Measurements from ENCODE around the gene KCNAB1.
A peak's percentile ranks its signal among the peaks of the same experiment; 100 is the strongest.

The KCNAB1 gene

DNA sequence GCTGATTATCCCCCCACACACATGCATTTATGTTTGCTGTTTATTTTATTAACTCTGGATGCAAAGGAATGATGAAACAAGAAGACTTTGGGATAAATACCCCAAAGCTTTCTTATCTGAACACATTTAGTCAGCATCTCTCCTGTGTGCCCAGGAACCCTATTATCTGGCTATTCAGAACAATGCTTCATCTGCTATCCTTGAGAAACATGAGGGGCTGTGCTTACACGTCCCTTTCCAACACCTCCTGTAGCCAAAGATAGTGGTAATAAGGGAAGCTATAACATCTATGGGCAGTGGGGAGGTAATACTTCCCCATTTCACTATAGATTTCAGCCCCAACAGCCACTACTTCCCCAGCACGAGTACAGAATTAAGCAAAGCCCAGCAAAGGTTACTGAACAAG is 339.8 kb downstream of the KCNAB1 start:
- DNase-seq (ENCODE audit: low spot score) = no peak

- DNase-seq (ENCODE audit: low spot score) = no peak
Observed at GRCh38 chr3:156461889-156462288, 341.5 kb downstream of the KCNAB1 start.

- DNase-seq (ENCODE audit: low spot score) = no peak
Observed at GRCh38 chr3:156463123-156463522, 342.7 kb downstream of the KCNAB1 start.

DNA sequence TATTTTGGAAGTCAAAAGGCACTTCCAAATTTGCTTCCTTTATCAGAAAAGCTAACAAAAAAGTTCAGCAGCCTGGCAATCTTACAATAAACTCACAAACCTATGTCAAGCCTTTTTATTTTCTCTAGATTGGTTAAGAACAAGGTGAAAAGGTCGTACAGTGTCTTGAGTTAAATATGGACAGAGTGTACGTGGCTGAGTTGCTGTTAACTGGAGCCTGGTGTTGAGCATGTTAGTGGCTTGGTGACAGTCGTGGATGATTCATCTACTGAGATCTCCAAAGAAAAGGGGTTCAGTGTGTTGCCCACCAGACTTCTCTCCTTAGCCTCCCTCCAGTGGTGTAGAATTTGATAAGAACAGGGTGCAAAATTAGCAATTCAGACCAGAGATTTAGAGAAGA is 344.8 kb downstream of the KCNAB1 start:
- no peak for DNase-seq (ENCODE audit: low spot score)

GRCh38 chr3:156469456-156469855 is 349.1 kb downstream of the KCNAB1 start:
- no peak for DNase-seq (ENCODE audit: low spot score)

DNA sequence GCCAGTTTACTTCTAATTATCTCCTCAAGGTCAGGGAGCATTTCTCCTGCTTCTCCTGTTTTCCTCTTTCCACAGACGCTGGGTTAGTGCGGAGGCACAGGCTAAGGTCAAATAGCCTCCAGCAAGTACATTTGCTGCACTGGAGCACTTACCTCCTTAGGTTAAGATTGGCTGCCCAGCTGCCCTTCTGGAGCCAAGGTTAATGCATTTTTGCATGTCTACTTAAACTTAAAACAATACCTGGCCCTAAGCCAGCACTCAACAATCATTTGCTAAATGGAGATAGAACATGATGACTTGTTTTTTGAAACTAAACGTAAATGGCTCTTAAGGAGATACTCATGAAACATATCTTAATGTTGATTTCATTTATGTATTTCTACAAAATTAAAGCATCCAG is 351.1 kb downstream of the KCNAB1 start:
- no peak for DNase-seq (ENCODE audit: low spot score)

DNA sequence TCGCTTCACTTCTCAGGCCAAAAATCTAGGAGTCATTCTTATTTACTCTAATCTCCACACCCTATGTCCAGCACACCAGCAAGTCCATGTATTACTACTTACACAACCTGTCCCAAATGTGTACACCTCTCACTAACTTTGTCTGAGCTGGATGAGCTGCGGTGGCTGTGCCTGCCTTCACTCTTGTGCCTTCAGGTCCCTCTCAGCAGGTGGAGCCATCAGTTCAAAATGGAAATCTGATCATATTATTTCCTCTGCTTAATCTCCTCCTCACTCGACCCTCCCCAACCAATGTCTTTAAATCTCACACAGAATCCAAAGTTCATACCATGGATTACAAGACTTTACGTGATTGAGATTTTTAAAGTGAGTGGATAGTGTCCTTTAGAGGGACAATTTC is 351.8 kb downstream of the KCNAB1 start:
- DNase-seq (ENCODE audit: low spot score) = no peak

- no peak for DNase-seq (ENCODE audit: low spot score)
Observed at GRCh38 chr3:156472684-156473083, 352.3 kb downstream of the KCNAB1 start.

GRCh38 chr3:156473341-156473740 is 353.0 kb downstream of the KCNAB1 start:
- no peak for DNase-seq (ENCODE audit: low spot score)

- no peak for DNase-seq (ENCODE audit: low spot score)
Observed at GRCh38 chr3:156474560-156475389, 354.4 kb downstream of the KCNAB1 start.

- DNase-seq (ENCODE audit: low spot score) = peak; percentile 83
Observed at GRCh38 chr3:156477323-156477722, 356.9 kb downstream of the KCNAB1 start.

DNA sequence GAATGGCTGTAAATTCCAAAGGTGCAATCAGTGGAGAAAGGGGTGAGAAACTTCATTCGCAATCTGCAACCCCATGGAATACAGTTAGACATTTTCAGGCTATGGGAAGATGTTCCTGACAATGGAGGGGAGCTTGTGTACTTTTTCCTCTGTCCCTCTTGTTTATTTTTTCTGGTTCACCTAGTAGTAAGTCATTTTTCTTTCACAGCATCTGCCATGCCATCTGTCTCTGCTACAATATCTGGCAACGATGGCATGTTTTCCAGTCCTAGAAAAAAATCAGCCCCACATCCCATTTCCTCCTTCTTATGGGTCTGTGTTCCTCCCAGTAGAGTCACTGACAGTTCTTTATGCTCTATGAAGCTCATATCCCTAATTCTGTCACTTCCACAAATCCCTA is 358.5 kb downstream of the KCNAB1 start:
- no peak for DNase-seq (ENCODE audit: low spot score)

- no peak for DNase-seq (ENCODE audit: low spot score)
Observed at GRCh38 chr3:156479604-156480003, 359.2 kb downstream of the KCNAB1 start.

DNA sequence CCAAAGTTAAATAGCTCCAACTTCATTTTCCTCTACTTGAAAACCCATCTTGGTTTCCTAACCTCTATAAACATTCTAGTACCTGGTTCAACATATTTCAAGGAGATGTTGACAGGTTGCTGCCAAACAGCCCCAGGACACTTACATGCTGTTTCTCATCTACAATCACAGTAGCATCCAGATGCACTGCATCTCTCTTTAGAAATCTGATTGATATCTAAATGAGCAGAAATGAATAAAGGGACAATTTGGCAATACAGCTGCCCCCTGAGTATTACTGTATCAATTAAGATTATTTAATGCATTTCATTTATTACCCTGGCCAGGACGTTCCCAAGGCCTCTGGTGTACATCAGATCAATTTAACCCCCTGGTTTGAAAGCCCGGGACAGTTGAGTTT is 360.6 kb downstream of the KCNAB1 start:
- DNase-seq (ENCODE audit: low spot score) = no peak

DNA sequence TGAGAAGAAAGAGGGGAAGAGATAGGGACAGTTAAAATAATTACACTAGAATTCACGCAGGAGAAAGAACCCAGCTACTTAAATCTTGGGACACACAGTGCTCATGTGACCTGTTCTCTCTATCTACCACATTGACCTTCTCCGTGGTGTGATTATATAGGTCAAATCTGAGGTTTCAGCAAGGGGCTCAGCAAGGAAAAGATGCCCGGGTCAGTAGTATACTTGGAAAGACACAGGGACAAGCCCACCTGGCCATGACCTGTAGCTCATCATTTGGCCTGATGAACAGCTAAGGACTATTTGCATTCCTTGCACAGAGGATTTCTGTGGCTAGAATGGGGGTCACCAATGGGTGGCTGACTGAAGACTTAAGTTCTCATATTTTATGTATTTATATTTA is 362.6 kb downstream of the KCNAB1 start:
- DNase-seq (ENCODE audit: low spot score) = no peak

DNA sequence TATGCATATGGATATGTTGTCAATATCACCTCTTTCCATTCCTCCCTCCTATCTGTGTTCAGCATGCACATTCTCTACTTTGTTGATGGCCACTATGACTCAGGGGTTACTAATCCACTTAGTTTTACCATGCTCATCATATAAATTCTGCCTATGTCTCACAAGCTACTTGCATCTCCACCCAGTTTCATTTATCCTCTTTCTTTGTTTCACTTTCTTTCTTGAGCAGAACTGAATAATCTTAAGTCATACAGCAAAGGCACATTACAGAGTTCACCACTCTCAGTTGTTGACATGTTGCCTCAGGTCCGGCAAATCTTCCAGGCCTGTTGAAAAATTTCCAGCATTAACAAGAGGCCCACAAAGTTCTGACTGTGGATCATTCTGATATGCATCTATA is 363.0 kb downstream of the KCNAB1 start:
- peak; percentile 67 for DNase-seq (ENCODE audit: low spot score)

- peak; percentile 19 for DNase-seq (ENCODE audit: low spot score)
Observed at GRCh38 chr3:156483961-156484787, 363.8 kb downstream of the KCNAB1 start.

DNA sequence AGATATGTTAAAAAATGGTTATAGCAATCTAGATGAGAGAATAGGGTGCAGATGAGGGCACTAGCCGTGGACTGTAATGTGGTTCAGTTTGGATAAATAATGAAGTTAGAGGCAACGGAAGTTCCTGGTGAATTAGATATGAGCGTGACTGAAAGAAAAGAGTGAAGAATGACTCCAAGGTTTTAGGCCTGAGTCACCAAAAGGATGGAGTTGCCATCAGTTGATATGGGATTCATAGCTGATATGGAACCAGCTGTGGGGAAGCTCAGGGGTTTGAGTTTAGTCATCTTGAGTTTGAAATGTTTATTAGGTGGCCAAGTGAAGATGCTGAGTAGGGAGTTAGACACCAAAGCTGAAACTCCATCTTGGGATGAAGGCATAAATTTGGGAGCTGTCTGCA is 368.4 kb downstream of the KCNAB1 start:
- no peak for DNase-seq (ENCODE audit: low spot score)

DNA sequence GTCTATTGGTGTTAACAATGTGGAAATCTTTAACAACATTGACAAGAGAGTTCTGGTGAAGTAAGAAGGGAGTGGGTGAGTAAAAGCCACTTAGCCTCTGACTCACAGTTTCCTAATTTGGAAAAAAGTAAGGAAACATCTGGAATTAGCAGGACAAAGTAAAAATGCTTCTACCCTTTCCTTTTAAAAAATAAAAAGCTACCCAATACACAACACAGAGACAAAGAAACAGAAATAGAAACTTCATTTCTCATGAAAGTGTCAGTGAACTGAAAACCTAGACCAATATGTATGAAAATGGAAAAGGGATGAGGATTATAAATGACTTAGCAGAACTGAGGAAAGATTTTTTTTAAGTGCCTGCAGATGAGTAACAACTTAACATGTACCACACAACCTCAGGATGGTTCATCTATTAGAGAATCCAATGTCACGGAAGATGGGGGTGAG is 369.1 kb downstream of the KCNAB1 start:
- peak; percentile 59 for DNase-seq (ENCODE audit: low spot score)

DNA sequence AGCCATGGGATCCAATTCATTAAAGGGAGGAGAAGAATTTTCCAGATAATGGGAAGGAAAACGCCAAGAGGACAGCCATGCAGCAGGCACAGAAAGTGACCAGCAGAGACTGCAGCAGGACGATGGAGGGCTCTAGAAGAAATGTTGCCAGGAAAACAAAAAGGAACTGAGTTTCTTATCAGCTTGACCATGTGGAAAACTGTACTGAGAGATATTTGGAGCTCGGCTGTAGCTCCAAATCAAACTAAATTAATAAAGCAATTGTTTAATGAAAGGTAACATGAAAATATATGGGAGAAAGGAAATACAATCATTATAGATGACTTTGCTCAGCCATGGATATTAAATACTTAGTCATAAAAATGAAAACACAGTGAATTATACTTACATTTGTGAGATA is 370.8 kb downstream of the KCNAB1 start:
- DNase-seq (ENCODE audit: low spot score) = no peak

GRCh38 chr3:156492801-156493261 is 372.5 kb downstream of the KCNAB1 start:
- DNase-seq (ENCODE audit: low spot score) = peak; percentile 23

DNA sequence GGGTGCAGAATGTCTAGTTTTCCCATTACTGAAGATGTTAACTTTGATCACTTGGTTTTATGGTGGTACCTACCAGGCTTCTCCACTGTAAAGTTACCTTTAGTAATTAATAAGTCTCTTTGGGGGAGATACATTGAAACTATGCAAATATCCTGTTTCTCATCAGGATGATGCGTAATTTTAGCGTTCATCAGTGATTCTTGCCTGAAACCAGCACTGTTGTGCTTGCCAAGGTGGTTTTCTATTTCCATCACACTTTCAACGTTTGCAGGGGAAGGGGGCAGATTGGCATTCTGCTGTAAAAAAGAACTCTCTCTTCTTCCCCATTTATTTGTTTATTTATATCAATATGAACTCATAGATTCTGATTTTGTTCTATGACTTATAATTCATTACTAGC is 373.5 kb downstream of the KCNAB1 start:
- DNase-seq (ENCODE audit: low spot score) = no peak

- DNase-seq (ENCODE audit: low spot score) = no peak
Observed at GRCh38 chr3:156495816-156496215, 375.4 kb downstream of the KCNAB1 start.

Data from AG20443 (cell line).